DOHH2 (cell line): ENCODE results near the gene FAM181A.

Experiments used
- EZH2phosphoT487 ChIP-seq: fragments of 200-600 bp; sonication (generic); IDR thresholded peaks from 2 replicates; pipeline ENCODE4 v1.6.1; 2017; ENCODE audit warnings: borderline replicate concordance, mild to moderate bottlenecking, antibody characterized with exemption, low read length, moderate library complexity, mixed read lengths
- TF ChIP-seq, protein P1 (sequence below): fragments of 200-600 bp; sonication (generic); IDR thresholded peaks from one replicate; pipeline ENCODE4 v1.5.1; 2014; ENCODE audit warnings: antibody characterized with exemption, mild to moderate bottlenecking, low read depth, low read length; ENCODE audit not compliant: poor library complexity, severe bottlenecking

DNA sequence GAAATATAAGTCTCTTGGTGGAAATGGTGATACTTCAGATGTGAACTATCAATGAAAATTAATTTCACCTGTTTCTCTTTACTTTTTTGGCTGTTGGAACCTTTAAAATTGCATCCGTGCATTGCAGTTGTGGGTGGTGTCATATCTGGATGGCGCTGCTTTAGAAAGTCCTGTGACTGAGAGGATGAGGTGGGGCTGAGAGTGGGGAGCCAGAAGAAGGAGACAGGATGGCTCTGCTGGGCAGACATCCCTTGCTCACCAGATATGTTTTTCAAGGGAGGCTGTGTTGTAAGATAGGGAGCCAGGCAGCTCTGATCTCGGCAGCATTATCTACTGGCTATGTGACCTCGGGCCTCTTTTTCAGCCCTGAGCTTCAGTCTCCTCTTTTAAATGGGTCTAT, 36.5 kb downstream of the FAM181A start:
- TF ChIP-seq, protein P1, sequence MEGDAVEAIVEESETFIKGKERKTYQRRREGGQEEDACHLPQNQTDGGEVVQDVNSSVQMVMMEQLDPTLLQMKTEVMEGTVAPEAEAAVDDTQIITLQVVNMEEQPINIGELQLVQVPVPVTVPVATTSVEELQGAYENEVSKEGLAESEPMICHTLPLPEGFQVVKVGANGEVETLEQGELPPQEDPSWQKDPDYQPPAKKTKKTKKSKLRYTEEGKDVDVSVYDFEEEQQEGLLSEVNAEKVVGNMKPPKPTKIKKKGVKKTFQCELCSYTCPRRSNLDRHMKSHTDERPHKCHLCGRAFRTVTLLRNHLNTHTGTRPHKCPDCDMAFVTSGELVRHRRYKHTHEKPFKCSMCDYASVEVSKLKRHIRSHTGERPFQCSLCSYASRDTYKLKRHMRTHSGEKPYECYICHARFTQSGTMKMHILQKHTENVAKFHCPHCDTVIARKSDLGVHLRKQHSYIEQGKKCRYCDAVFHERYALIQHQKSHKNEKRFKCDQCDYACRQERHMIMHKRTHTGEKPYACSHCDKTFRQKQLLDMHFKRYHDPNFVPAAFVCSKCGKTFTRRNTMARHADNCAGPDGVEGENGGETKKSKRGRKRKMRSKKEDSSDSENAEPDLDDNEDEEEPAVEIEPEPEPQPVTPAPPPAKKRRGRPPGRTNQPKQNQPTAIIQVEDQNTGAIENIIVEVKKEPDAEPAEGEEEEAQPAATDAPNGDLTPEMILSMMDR, result no peak
- TF ChIP-seq EZH2phosphoT487, result no peak
